Measurements from ENCODE around the gene SPAG9.
"Not testable (repeated sequence)": the region's sequence is repeated elsewhere in the genome, so short reads cannot be mapped to it uniquely, and the experiment has no call there.

Gene SPAG9

DNA sequence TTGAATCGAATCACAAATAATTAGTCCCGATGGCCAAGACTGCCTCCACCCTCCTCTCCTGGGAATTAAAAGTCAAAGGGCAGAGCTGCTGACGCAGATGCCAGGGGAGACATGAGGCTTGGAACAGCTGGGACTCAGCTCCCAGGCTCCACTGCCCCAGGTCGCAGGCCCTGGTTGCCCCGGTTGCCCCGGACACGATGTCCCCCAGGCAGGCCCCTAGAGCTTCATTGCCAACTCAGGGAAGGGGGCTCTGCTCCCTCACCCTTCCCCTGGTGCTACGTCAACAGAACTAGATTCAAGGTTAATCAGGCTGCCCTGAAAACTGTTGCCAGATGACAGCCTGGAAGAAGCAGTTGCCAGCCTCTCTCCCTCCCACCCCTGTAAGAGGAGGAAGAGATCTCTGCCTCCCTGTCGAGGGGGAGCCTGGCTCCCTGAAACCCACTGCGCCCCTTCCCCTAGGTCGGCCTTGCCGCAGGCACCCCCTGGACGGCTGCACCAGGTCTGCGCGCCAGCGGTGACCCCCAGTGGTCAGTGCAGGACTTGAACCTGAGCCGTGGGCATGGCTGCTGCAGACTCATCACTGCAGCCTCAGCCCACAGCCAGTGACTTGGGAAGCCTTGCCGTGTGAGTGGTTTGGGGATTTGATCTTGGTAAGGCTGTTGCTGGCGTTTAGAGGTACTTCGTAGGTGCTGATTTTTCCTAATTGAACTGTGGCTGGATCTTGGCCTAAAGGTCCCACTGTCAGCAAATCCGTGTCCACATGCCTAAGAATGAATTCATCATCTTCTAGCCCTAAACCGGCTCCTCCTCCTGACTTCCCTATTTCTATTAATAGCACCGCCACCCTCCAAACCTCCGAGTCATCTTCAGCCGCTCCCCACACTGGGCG lies 170.4 kb downstream of the SPAG9 start:
- peak; percentile 20 for DNase-seq

DNA sequence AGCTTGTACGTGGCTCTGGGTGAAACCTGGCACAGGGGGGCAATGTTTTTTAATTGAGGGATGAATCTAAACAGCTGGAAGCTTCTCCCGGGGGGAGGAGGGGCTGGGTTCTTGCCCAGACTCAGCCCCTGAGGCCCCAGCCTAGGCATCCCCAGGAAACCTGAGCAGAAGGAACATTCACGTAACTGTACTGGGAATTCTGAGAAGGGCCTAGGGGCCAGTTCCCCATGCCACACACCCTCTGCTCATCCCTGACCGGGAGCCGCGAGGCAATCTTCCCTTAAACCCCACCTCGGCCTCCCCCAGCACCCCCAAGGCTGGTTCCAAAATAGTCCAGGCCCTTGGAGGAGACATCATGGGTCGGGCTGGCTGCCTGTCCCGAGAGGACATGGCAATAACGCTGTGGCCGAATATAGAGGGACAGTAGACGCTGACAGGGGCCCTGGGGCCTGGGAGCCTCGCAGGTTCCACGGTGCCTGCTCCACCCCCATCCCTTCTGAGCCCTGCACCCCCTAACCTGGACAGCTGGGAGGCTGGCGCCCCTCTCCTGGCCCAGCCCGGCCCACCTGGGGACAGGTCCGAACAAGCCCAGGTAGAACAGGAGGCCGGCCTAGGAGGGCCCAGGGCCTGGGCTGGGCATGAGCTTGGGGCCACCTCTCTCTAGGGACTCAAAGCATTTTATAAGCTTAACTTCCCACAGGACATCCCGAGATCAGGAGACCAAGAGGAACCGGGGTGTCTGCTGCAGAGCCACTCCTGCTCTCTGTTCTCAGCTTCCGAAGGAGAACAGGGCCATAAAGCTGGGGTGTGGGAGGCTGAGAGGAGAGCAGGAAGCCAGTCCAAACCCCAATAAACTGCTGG lies 171.3 kb downstream of the SPAG9 start:
- DNase-seq: no peak

- no peak for DNase-seq
Measured at GRCh38 chr17:50948711-50949110, 172.0 kb downstream of the SPAG9 start.

DNA sequence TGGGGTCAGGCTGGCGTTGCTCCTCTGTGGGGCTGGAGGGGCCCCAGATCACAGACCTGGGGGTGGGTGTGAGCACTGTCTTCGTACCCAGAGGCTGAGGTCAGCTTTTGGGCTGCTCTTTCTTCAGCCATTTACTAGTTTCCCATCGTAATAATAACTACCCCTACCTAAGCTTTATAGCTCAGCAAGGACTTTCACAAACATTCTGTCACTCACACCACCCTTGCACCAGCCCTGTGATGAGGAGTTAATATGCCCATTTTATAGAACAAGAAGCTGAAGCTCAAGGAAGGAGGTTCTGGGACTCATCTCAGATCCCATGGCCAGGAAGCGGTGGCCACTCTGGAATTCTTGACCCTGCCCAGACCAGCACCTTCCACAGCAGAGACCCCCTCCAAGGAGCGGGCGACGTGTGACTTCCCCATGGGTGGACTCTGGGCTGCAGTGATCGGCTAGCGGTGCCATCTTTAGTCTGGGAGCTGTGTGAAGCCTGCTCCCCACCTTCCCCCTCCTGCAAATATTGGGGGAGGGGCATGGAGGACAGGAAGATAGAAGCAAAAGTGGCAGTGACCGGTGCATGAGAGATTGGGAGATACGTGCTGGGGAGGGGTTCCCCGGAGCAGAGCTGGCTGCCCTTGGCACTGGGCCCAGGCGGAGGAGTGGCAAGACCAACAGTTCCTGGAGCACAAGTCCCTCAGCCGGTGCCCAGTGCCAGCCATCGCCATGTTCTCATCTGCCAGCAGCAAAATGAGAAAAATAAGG lies 172.7 kb downstream of the SPAG9 start:
- no peak for DNase-seq

DNA sequence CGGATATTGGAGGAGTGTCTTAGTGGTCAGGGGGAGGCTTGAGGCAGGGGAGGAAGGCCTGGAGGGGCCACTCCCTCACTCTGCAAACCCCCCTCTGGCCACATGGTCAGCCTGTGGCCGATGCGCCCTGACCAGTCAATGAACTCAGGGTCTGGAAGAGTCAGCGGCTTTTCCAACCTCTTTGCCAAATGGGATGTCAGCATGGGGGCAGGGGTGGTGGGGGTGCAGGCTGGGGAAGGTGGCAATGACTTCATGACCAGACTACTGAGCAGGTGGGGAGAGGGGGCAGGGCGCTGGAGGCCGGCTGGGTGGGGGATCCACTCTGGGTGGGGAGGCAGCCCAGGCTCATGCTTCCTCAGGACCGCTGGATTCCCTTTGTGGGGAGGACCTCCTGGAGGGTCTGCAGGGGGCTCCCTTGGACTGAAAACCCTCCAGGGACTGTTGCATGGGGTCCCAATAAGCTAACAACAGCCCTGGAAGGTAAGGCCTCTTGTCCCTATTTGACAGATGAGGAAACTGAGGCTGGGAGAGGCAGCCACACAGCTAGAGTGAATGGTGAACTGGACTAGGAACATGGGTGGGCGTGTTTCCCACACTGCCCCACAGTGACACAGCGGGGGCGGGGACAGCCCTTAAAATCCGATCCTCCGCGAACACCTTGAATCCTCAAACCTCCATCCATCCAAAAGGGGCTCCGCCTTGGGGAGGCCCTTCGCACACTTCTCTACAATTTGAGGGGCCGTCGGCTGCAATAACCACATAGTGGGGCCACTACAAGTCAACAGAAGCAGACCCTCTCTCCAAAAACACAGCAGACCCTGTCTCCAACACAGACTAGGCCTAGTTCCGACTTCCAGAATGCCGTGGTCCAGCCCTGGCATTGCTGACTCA lies 173.5 kb downstream of the SPAG9 start:
- no peak for DNase-seq

DNA sequence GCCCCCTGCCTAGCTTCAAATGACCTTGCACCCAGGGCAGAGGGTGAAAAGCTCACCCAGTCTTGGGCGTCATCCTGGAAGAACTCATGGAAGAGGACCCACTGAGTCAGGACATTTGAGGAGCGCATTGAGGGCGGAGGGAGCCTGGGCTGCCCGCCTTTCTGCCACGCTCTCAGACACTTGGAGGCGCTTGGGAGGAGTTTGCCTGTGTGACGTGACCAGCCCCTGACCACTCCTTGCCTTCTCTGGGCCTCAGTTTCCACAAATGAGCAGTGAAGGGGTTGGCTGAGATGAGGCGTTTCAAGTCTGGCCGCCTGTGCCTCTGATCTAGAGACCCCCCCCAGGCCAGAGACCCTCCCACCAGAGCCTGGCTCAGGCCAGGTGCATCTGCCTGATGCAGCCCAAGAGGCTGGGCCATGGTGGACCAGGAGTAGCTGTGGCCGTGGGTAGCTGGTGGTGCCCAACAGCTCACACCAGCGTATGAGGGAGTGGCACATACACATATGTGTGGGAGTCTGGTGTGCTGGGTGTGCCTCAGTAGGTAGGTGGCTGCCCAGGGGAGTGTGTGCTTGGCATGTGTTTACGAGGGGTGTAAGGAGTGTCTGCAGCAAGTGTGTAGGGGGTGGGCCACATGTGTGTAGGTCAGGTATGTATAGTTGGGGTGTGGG lies 174.3 kb downstream of the SPAG9 start:
- no peak for DNase-seq

DNA sequence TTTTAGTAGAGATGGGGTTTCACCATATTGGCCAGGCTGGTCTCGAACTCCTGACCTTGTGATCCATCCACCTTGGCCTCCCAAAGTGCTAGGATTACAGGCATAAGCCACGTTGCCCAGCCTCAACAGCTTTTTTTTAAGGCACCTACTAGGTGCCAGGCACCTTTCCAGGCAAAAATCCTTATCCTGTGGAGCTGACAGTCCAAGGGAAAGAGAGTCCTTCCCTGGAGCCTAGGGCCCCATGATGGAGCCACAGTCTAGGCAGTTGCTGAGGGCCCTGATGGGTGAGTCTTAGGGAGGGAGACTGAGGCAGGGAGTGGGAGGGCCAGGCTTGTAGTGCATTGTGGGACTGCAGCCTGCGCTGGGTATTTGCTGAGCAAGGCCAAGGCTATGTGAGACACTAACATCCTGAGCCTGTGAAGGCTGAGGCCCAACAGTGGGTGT lies 174.9 kb downstream of the SPAG9 start:
- DNase-seq: no peak

DNA sequence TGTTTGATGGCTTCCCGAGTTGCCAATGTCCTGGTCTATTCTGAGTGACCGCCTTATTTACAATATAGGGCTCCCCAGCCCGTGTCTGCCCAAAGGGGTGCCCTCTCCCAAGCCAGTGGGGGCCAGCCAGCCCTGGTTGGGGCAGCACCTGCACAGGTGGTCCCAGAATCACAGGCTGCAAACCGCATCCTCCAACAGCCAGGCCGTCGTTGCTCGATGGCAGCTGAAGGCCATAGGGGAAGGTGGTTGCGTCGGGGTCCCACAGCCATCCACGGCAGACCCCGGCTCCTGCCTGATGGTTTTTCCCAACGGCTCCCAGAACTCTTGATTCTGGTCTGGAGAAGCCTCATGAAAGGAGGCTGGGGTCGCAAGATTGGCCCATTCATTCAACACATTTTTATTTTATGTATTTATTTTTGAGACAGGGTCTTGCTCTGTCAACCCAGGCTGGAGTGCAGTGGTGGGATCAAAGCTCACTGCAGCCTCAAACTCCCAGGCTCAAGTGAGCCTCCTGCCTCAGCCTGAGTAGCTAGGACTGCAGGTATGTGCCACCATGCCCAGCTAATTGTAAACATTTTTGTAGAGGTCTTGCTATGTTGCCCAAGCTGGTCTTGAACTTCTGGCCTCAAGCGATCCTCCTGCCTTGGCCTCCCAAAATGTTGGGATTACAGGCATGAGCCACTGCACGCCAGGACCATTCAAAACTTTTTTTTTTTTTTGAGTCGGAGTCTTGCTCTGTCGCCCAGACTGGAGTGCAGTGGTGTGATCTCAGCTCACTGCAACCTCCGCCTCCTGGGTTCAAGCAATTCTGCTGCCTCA lies 175.6 kb downstream of the SPAG9 start:
- DNase-seq: no peak

DNA sequence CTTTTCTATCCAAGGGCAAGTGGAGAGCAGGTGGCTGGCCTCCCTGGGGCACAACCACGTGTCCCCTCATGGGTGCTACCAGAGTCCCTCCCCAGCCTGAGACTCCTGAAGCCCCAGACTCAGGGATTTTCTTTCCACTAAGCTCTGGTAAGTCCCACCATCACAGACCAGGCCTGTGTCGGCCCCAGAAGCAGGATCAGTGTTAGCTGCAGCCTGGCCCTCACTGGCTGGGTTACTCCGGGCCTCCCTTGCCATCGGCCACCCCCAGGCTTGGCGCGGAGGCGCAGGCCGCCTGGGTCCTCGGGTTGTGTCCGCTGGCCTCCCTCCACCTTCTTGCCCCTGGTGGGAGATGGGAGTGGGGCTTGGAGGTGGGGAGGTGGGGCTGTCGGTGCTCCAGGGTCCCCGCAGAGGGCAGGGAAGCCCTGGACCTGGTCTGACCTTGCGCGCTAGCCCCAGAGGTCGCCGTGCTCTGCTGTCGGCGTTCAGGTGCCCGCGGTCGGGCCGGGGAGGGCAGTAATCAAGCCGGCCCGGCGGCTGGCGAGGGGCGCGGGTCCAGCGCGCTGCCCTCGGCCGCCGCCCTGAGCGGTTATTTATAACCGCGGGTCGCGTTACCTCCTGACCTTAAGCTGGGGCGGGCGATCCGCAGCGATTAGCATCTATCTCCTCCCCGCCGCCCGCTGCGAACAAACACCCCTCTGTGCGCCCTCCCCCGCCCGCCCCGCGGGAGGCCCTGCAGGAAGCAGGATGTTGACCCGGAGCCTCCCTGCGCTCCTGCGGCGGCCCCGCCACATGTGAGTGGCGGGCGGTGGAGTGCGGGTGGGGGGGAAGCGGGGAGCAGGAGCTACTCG lies 176.4 kb downstream of the SPAG9 start:
- DNase-seq: peak; percentile 80

DNA sequence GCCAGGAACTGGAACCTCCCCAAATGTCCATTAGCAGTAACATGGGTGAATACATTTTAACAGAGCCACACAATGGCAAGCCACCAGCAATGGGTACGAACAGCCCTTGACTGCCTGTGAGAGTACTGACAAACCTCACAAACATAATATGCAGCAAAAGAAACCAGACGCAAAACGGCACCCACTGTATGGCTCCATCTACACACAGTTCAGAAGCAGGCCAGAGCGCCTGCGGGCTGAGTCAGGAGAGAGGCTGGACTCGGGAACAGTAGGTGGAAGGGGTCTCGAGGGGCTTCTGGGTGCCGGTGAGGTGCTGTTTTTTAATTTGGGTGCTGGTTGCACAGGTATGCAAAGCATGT lies 177.1 kb downstream of the SPAG9 start:
- no peak for DNase-seq

DNA sequence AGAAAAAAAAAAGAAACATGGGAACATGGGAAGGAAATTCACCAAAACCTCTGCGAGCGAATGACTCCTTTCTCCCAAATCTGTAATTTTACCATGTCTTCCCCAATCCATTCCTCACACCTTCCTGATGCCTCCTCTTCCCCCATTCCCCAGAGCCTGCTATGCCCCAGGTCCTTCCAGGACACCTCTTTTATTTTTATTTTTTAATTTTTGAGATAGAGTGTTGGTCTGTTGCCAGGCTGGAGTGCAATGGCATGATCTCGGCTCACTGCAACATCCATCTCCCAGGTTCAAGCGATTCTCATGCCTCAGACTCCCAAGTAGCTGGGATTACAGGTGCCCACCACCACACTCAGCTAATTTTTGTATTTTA lies 179.0 kb downstream of the SPAG9 start:
- not testable (repeated sequence) for DNase-seq

DNA sequence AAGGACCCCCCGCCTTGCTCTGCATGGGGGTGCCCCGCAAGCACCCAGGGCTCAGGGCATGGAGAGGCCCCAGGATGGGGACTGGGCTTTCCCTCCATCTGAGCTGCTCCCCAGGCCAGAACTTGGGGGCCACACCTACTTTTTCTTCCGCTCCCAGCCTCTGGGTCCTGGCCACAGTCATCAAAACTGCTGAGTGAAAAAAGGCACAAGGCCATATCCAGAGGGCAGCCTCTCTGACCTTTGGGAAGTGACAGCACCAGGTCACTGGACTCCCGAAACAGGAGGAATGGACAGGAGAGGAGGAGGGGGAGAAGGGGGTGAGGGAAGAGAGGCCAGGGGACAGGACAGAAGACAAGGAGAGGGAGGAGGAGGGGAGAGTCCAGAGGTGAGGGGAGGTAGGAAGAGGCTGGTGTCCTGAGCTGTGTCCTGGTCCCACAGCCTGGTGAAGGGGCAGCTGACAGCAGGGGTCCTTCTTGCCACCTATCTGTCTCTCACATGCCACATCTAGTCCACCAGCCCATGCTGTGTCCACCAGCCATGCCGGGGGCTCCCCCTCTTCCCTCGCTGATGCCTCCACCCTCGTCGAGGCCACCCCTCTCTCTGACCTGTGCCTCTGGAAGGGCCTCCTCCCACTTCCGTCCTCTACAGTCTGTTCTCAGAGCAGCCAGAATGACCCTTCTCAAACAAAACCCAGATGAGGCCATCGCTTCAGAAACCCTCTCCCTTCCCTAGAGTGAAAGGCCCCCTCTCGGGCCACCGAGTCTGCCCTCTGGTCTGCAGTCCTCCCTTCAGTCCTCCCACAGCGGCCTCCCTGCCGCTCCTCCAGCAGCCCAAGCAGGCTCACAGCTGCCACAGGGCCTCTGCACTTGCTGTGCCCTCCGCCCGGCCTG lies 180.6 kb downstream of the SPAG9 start:
- no peak for DNase-seq

GRCh38 chr17:50939542-50939794 lies 181.2 kb downstream of the SPAG9 start:
- DNase-seq: no peak

GRCh38 chr17:50938821-50939541 lies 181.7 kb downstream of the SPAG9 start:
- no peak for DNase-seq

DNA sequence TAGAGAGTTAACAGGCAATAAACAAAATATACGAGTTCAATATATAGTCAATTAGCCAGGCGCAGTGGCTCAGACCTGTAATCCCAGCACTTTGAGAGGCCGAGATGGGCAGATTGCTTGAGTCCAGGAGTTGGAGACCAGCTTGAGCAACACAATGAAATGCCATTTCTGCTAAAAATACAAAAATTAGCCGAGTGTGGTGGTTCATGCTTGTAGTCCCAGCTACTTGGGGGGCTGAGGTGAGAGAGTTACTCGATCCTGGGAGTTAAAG lies 184.7 kb downstream of the SPAG9 start:
- no peak for DNase-seq

GRCh38 chr17:50935221-50935995 lies 185.3 kb downstream of the SPAG9 start:
- DNase-seq: no peak

DNA sequence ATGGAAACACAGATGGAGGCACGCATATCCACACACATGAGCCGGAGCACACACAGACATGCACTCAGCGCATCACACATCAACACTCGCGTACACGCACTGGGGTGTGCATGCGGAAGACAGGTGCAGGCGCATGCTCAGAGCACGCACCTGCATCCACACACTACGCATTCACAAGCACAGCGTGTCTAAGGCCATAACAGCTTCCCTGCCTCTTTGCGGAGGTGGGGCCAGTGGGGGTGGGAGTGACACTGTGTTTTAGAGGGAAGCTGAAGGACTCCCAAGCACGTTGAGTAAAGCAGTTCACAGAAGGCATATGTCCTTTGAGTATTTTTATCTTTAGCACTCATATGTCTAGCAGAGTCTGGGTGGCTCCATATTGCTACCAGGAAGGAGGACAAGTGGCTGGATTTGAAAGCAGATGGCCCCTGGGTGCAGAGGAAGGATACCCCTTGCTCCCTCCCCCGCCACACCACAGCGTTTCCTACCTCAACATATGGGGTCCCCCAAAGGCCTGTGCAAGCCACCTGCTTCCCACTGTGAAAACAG lies 185.9 kb downstream of the SPAG9 start:
- peak; percentile 10 for DNase-seq

Measured in NCI-H1417 treated with DMSO at 0.1 percent for 48 hours (cell line).